A673 (cell line): ENCODE measurements around the gene KIF2C.

ENCODE experiments used
- EZH2 ChIP-seq: fragments of 200-600 bp; sonication (generic); IDR thresholded peaks from 2 replicates; pipeline ENCODE4 v1.6.1; 2017; ENCODE audit warnings: borderline replicate concordance, low read depth, mild to moderate bottlenecking, mixed read lengths, antibody characterized with exemption, low read length; ENCODE audit not compliant: poor library complexity, severe bottlenecking
- TF ChIP-seq, protein P1 (sequence below): fragments of 300-800, 200-600 bp; sonication (generic); conservative IDR thresholded peaks from 2 replicates; pipeline ENCODE4 v1.5.1; 2017; ENCODE audit warnings: low read depth, mild to moderate bottlenecking, antibody characterized with exemption, low read length, moderate library complexity, mixed read lengths

DNA sequence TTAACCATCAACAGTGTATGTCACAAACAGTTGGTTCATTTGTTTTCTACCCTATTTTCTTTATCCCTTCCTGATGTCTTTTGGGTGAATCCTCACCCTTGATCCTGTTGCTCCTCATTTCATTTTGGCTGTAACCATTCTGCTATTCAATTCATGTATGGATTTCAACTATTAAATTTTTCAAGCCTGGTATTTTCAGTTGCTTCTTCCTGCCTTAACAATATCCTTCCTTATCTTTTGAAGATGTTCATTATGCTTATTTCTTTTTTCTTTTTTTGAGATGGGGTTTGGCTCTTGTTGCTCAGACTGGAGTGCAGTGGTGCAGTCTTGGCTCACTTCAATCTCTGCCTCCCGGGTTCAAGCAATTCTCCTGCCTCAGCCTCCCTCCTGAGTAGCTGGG, 5.9 kb upstream of the KIF2C start:
- TF ChIP-seq, protein P1, sequence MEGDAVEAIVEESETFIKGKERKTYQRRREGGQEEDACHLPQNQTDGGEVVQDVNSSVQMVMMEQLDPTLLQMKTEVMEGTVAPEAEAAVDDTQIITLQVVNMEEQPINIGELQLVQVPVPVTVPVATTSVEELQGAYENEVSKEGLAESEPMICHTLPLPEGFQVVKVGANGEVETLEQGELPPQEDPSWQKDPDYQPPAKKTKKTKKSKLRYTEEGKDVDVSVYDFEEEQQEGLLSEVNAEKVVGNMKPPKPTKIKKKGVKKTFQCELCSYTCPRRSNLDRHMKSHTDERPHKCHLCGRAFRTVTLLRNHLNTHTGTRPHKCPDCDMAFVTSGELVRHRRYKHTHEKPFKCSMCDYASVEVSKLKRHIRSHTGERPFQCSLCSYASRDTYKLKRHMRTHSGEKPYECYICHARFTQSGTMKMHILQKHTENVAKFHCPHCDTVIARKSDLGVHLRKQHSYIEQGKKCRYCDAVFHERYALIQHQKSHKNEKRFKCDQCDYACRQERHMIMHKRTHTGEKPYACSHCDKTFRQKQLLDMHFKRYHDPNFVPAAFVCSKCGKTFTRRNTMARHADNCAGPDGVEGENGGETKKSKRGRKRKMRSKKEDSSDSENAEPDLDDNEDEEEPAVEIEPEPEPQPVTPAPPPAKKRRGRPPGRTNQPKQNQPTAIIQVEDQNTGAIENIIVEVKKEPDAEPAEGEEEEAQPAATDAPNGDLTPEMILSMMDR = no peak
- no peak for TF ChIP-seq EZH2
